ENCODE data around the gene DGKI.
"Not testable (repeated sequence)": the region's sequence is repeated elsewhere in the genome, so short reads cannot be mapped to it uniquely, and the experiment has no call there.

DGKI gene

GRCh38 chr7:137852108-137852507 is 5.3 kb upstream of the DGKI start:
- H3K36me3 Mint-ChIP-seq: peaks cover 9% of the 10 kb centered on the region
- peaks cover 13% of the 10 kb centered on the region for H3K27me3 Mint-ChIP-seq
- H3K4me3 Mint-ChIP-seq: no peak overlapping the region
- no peak overlapping the region for H3K27ac Mint-ChIP-seq
- no peaks in the 10 kb centered on the region for H3K9me3 Mint-ChIP-seq (ENCODE audit: low read depth)
- H3K4me1 Mint-ChIP-seq (ENCODE audit: low read depth): peaks cover 2% of the 10 kb centered on the region

DNA sequence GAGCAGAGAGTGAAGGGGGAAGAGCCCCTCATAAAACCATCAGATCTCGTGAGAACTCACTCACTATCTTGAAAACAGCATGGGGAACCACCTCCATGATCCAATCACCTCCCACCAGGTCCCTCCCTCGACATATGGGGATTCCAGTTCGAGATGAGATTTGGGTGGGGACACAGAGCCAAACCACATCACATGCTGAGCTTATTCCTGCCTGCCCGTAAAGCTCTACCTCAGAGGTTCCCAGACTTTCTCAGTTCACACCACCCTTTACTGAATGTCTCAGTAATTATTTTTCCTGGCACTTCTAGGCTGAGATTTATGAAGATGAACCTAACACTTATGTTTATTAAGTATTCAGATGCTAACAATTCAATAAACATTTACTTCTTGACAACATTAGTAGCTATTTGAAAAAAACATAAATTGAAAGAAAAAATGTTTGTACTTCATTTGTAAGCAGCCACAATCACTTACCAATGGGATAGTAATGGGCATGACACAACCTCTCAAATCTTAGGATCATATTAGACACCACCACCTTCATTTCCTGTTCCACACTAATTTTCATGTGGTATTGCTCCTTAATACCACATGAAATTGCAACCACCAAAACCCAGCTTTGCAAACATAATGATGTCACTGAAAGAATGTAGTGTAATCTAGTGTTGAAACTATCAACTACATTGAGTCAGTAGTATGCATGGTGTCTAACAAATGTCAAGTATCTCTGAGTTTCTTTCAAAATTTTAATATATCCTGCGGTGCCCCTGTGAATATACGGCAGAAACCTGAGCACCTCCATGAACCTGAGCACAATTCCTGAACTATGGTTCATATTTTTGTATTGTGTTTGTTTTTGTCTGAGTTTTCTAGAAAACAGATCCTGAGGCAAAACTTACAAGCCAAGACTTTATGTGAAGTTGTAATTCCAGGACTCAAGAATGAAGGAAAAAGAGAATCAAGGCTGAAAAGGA is 4.5 kb upstream of the DGKI start:
- Mint-ChIP-seq H3K27ac (no peak overlapping the region), H3K36me3 (peaks cover 7% of the 10 kb centered on the region), H3K27me3 (peaks cover 13% of the 10 kb centered on the region), H3K4me3 (no peak overlapping the region), H3K4me1 (ENCODE audit: low read depth) (peaks cover 2% of the 10 kb centered on the region), H3K9me3 (ENCODE audit: low read depth) (no peaks in the 10 kb centered on the region)

DNA sequence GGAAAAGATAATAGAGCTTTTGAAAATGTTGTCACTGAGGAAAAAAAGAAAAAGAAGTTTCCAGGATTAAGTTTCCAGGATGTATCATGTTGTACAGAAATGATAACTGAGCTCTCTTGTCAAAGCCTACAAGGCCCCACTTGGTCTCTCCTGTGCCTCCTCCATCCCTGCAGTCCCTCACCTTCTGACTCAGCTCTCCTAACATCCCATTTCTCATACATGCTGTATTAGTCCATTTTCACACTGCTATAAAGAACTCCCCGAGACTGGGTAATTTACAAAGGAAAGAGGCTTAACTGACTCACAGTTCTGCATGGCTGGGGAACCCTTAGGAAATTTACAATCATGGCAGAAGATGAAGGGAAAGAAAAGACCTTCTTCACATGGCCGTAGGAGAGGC is 3.8 kb upstream of the DGKI start:
- peaks cover 4% of the 10 kb centered on the region for H3K36me3 Mint-ChIP-seq
- no peaks in the 10 kb centered on the region for H3K9me3 Mint-ChIP-seq (ENCODE audit: low read depth)
- H3K27me3 Mint-ChIP-seq: peaks cover 16% of the 10 kb centered on the region
- no peak overlapping the region for H3K4me3 Mint-ChIP-seq
- H3K27ac Mint-ChIP-seq: no peak overlapping the region
- H3K4me1 Mint-ChIP-seq (ENCODE audit: low read depth): peaks cover 4% of the 10 kb centered on the region

- H3K9me3 Mint-ChIP-seq (ENCODE audit: low read depth): no peaks in the 10 kb centered on the region
- no peaks in the 10 kb centered on the region for H3K36me3 Mint-ChIP-seq
- no peak overlapping the region for H3K27ac Mint-ChIP-seq
- peak overlapping the region; percentile 3 for H3K4me3 Mint-ChIP-seq
- H3K4me1 Mint-ChIP-seq (ENCODE audit: low read depth): peaks cover 4% of the 10 kb centered on the region
- peaks cover 35% of the 10 kb centered on the region for H3K27me3 Mint-ChIP-seq
Measured at GRCh38 chr7:137848095-137848494, 1.3 kb upstream of the DGKI start.

DNA sequence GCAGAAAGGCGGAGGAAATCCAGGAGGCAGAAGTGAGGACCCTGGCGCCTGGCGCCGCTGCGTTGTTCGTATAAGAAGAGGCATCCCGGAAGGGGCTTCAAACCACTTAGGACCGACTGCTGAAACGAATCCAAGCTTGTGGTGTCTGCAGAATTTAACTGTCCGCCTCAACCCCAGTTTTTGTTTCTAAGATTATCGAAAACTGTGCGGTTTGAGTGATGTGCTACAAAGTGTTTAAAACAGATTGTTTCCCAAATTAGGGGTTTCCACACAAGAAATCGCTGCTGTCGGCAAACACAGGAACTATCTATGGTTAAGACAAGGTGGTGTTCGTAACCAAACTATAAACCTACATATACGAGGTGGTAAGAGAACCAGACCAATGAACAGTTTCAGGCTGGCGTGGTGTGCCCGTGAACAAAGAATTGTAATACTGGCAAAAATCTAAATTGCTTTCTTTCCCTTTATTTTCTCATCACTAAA is 835 bp upstream of the DGKI start:
- Mint-ChIP-seq H3K4me1 (ENCODE audit: low read depth) (peaks cover 4% of the 10 kb centered on the region), H3K4me3 (peak overlapping the region; percentile 3)

DNA sequence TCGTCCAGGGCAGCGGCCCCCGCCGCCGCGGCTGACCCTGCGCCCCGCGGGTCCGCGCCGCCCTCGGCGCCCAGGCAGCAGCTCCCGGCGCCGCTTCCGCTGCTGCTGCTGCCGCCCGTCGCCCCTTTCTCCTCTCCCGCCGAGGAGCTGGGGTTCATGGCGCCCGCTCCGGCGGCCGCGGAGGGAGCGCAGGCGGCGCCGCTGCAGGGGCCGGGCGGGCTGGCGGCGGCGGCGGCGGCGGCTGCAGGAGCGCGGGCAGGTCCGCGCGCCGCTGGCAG is 286 bp downstream of the DGKI start:
- Mint-ChIP-seq H3K36me3 (no peaks in the 10 kb centered on the region), H3K27me3 (peaks cover 46% of the 10 kb centered on the region)

More for the DNA sequence above, 835 bp upstream of the DGKI start:
- peaks cover 36% of the 10 kb centered on the region for H3K27me3 Mint-ChIP-seq
- no peak overlapping the region for H3K27ac Mint-ChIP-seq
- no peaks in the 10 kb centered on the region for H3K36me3 Mint-ChIP-seq
- no peaks in the 10 kb centered on the region for H3K9me3 Mint-ChIP-seq (ENCODE audit: low read depth)

GRCh38 chr7:137844677-137845425 is 1.9 kb downstream of the DGKI start:
- Mint-ChIP-seq H3K4me3 (no peak overlapping the region), H3K36me3 (no peaks in the 10 kb centered on the region), H3K4me1 (ENCODE audit: low read depth) (peaks cover 4% of the 10 kb centered on the region), H3K27me3 (peaks cover 50% of the 10 kb centered on the region), H3K27ac (no peak overlapping the region), H3K9me3 (ENCODE audit: low read depth) (no peaks in the 10 kb centered on the region)

More for the DNA sequence above, 286 bp downstream of the DGKI start:
- peaks cover 4% of the 10 kb centered on the region for H3K4me1 Mint-ChIP-seq (ENCODE audit: low read depth)
- H3K4me3 Mint-ChIP-seq: no peak overlapping the region
- no peak overlapping the region for H3K27ac Mint-ChIP-seq
- no peaks in the 10 kb centered on the region for H3K9me3 Mint-ChIP-seq (ENCODE audit: low read depth)

DNA sequence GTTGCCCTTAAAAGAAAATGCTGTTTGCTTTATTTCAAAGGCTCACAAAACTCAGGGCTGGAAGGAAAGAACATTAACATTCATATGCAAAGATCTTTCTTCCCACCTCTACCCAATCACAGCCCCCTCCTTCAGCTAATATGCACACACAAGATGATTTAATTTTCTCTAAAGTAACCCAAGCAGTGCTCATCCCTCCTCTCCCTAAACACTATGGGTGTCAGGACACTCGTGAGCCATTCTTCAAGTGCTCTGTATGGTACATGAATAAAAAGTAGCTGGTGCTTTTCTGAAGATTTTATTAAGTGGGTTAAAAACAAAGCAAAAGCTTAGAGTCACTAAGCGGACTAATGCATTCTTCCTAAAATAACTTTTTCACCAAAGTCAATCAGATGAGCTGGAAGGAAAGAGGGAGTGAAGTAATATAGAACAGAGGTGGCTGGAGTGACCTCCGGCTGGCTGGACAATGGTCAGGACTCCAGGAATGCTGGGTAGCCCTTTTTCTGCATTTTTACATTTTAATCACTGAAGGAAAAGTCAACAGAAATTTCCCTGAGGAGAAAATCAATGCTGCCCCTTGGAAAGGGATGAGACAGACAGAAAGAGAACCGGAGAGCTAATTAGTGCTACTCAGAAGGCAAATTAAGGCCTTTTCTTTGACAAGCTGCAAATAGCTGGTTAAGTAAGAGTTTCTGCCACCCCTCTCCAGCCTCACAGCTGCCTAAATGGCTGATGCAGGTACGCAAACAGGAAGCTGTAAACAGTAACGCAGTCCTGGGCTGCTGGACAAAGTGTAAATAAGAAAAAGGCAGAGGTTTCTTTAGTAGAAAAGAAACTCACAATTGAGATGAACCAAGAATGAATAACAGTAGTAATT is 6.6 kb downstream of the DGKI start:
- Mint-ChIP-seq H3K4me1 (ENCODE audit: low read depth) (no peaks in the 10 kb centered on the region), H3K4me3 (no peak overlapping the region), H3K27ac (no peak overlapping the region), H3K27me3 (peaks cover 56% of the 10 kb centered on the region), H3K9me3 (ENCODE audit: low read depth) (no peaks in the 10 kb centered on the region), H3K36me3 (no peaks in the 10 kb centered on the region)

DNA sequence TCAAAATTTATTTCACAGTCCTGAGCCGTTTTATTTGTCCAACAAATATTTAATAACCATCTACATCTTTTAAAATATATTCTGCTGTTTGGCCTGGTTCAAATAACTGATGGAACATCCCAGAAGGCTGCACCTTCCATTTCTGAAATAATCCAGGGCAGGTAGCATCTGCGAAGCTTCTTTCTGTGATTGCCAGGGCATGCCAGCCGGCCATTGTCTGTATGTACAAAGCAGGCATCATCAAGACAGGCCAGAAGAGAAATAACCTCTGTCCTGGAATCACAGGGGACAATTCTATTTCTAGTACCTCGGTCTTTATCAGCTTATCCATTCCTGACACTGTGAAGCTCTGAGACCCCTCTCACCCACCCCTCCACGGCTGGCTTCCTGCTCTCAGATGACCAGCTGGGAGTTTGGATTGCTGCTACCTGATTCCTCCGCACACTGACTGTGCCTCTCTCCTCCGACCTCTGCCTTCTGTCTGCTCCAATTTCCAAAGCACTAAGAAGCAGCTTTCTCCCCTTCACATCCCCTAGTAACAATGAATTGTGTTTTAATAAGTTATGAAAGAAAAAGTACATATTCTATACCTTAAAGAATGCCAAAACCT is 8.0 kb downstream of the DGKI start:
- H3K36me3 Mint-ChIP-seq: no peaks in the 10 kb centered on the region
- H3K4me1 Mint-ChIP-seq (ENCODE audit: low read depth): no peaks in the 10 kb centered on the region
- no peak overlapping the region for H3K4me3 Mint-ChIP-seq
- no peak overlapping the region for H3K27ac Mint-ChIP-seq
- peaks cover 46% of the 10 kb centered on the region for H3K27me3 Mint-ChIP-seq
- H3K9me3 Mint-ChIP-seq (ENCODE audit: low read depth): no peaks in the 10 kb centered on the region

DNA sequence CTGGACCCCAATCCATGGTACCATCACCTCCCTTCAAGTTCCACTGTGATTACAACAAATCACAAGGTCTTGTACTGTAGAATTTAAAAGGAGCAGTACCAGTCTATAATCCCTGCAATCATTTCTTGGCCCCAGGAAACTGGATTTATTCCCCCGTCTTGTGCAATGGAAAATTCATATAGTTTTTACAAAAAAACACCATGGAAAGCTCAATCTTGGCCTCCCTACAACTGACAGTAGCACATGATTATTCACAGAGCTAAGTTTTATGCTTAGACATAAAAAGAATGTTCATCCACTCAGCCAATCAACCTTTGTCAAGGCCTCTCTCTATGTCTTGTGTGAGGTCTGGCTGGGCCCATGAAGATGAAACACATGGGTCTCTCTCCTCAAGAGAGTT is 10.2 kb downstream of the DGKI start:
- no peaks in the 10 kb centered on the region for H3K4me1 Mint-ChIP-seq (ENCODE audit: low read depth)
- no peak overlapping the region for H3K27ac Mint-ChIP-seq
- H3K9me3 Mint-ChIP-seq (ENCODE audit: low read depth): peaks cover 6% of the 10 kb centered on the region
- peaks cover 36% of the 10 kb centered on the region for H3K27me3 Mint-ChIP-seq
- no peak overlapping the region for H3K4me3 Mint-ChIP-seq
- peaks cover 4% of the 10 kb centered on the region for H3K36me3 Mint-ChIP-seq

- Mint-ChIP-seq H3K4me1 (ENCODE audit: low read depth) (no peaks in the 10 kb centered on the region), H3K9me3 (ENCODE audit: low read depth) (peaks cover 7% of the 10 kb centered on the region), H3K27me3 (peaks cover 33% of the 10 kb centered on the region), H3K36me3 (peaks cover 4% of the 10 kb centered on the region), H3K27ac (no peak overlapping the region), H3K4me3 (no peak overlapping the region)
Measured at GRCh38 chr7:137836113-137836509, 10.7 kb downstream of the DGKI start.

DNA sequence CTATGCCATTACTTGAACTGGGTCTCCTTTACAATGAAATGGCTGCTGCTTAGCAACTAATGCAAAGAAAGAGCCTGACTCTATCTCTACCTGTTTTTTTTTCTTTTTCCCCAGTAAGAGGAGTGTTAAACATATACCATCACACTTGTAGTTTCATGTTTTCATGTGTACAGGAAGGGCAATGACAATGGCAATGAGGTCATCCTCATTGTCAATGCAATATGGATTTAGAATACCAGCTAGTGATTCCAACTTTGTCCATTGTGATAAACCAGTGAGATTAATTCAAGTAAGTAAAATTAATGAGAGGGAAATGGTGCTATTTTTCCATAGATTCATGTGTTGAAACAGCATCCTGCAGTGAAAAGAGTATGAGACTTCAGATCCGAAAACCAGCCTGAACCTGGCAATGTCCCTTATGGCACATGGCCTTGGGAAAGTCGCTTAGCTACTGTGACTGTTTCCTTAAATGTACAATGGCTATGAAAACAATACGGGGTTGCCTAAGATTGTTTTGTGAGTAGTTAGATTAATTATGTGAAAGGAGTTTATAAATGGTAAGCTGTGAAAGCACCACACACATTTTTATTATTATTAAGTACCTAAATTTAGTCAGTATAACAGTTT is 11.2 kb downstream of the DGKI start:
- peaks cover 4% of the 10 kb centered on the region for H3K36me3 Mint-ChIP-seq
- H3K9me3 Mint-ChIP-seq (ENCODE audit: low read depth): peaks cover 9% of the 10 kb centered on the region
- H3K4me1 Mint-ChIP-seq (ENCODE audit: low read depth): no peaks in the 10 kb centered on the region
- peaks cover 33% of the 10 kb centered on the region for H3K27me3 Mint-ChIP-seq
- H3K4me3 Mint-ChIP-seq: no peak overlapping the region
- no peak overlapping the region for H3K27ac Mint-ChIP-seq

GRCh38 chr7:137834552-137834951 is 12.2 kb downstream of the DGKI start:
- Mint-ChIP-seq H3K4me1 (ENCODE audit: low read depth) (no peaks in the 10 kb centered on the region), H3K9me3 (ENCODE audit: low read depth) (peaks cover 9% of the 10 kb centered on the region), H3K36me3 (peaks cover 4% of the 10 kb centered on the region), H3K27ac (no peak overlapping the region), H3K4me3 (no peak overlapping the region), H3K27me3 (peaks cover 30% of the 10 kb centered on the region)

DNA sequence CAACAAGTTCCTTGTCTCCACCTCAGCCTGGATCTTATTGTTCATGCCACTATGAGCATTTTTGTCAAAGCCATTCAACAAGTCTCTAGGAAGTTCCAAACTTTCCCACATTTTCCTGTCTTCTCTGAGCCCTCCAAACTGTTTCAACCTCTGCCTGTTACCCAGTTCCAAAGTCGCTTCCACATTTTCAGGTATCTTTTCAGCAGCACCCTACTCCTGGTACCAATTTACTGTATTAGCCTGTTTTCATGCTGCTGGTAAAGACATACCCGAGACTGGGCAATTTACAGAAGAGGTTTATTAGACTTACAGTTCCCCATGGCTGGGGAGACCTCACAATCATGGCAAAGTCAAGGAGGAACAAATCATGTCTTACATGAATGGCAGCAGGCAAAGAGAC is 13.8 kb downstream of the DGKI start:
- peaks cover 25% of the 10 kb centered on the region for H3K27me3 Mint-ChIP-seq
- not testable (repeated sequence) for H3K4me3 Mint-ChIP-seq; H3K27ac Mint-ChIP-seq; H3K36me3 Mint-ChIP-seq; H3K9me3 Mint-ChIP-seq (ENCODE audit: low read depth); H3K4me1 Mint-ChIP-seq (ENCODE audit: low read depth)

Measured in activated naive CD8-positive, alpha-beta T cell (primary cell).